Mononuclear cell (primary cell): ENCODE data around the gene ACTR3. TPM values are rescaled to one million over a fixed set of nuclear protein-coding genes. Genes with fewer than 3 reads are reported as not detected.

Source experiments
- H3K27me3 ChIP-seq: 2 replicates; pipeline ENCODE4 v1.6.0; 2011; ENCODE audit warnings: low read length, control low read depth; ENCODE audit not compliant: insufficient read depth
- H3K4me1 ChIP-seq: 2 replicates; pipeline ENCODE4 v1.5.1; 2011; ENCODE audit warnings: mild to moderate bottlenecking, low read length, control low read depth; ENCODE audit not compliant: insufficient read depth
- H3K4me3 ChIP-seq: 2 replicates; pipeline ENCODE4 v1.5.1; 2011; ENCODE audit warnings: mild to moderate bottlenecking, low read length, moderate library complexity
- H3K9me3 ChIP-seq: 2 replicates; pipeline ENCODE4 v1.5.1; 2011; ENCODE audit warnings: low read depth, mild to moderate bottlenecking, control low read depth, low read length
- total RNA-seq: library from RNA; depleted of rRNA; stranded (reverse); fragments of >200 nt; gene quantifications from one replicate; pipeline ENCODE4 v1.2.3, GENCODE V29; 2012

The ACTR3 gene
- total RNA-seq, 1 donor, result 184 TPM

GRCh38 chr2:114009205-114009944 lies 119.5 kb downstream of the ACTR3 start:
- Histone ChIP-seq H3K4me3 (no peak overlapping the region), H3K27me3 (no peaks in the 10 kb centered on the region), H3K9me3 (no peaks in the 10 kb centered on the region), H3K4me1 (no peaks in the 10 kb centered on the region)

DNA sequence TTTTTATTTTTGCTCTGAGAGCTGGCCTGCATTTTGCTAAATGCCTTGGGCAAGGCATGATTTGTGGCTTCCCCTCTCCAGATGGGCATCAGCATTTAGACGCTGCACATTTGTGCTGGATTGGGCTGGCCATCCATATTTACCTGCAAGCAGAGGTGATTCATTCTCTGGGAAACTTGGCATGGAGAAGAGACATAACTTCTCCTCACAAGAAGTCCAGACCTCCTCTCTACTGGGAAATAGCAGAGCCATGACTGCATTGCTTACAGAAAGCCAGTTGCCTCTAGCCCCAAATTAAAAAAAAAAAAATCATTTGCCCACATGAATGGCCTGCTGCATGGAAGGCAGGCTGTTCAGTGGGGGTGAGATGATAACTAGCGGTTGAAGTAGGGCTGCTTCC lies 120.1 kb downstream of the ACTR3 start:
- Histone ChIP-seq H3K4me1 (no peaks in the 10 kb centered on the region), H3K27me3 (no peaks in the 10 kb centered on the region), H3K9me3 (no peaks in the 10 kb centered on the region), H3K4me3 (no peak overlapping the region)

DNA sequence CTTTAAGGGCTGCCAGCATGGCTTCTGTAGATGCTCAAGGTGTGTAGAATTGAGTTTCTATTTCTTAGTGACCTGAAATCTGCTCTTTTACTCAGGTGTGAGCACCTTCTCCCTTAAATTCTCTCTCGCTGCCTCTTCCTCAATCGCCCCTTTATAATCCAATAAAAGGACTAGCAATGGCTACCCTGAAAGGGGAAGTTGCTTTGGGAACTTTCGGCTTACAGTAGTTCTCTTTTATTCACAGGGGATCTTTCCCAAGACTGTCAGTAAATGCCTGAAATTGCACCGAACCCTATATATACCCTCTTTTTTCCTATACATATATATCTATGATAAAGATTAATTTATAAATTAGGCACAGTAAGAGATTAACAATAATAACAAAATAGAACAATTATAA lies 121.8 kb downstream of the ACTR3 start:
- Histone ChIP-seq H3K4me3 (no peak overlapping the region), H3K9me3 (no peaks in the 10 kb centered on the region), H3K4me1 (no peaks in the 10 kb centered on the region)

More for the DNA sequence above, 121.8 kb downstream of the ACTR3 start:
- H3K27me3 ChIP-seq, result no peaks in the 10 kb centered on the region

Other genes with a start within 250 kb of the ACTR3 start
- 37.8 TPM for gene SLC35F5, start 133.4 kb upstream of the ACTR3 start, total RNA-seq